DND-41 (cell line): Measurements from ENCODE around the gene NAA80.

Experiments
- EZH2 ChIP-seq: IDR thresholded peaks from 3 replicates; pipeline ENCODE4 v1.6.1; 2012; ENCODE audit warnings: borderline replicate concordance, low read depth, mild to moderate bottlenecking, moderate library complexity, low read length, inconsistent platforms; ENCODE audit not compliant: severe bottlenecking
- TF ChIP-seq, protein P1 (sequence below): IDR thresholded peaks from 2 replicates; pipeline ENCODE4 v1.5.1; 2012; ENCODE audit warnings: borderline replicate concordance, low read length, moderate library complexity, mild to moderate bottlenecking; ENCODE audit not compliant: poor library complexity, severe bottlenecking; ENCODE audit errors: extremely low read depth

DNA sequence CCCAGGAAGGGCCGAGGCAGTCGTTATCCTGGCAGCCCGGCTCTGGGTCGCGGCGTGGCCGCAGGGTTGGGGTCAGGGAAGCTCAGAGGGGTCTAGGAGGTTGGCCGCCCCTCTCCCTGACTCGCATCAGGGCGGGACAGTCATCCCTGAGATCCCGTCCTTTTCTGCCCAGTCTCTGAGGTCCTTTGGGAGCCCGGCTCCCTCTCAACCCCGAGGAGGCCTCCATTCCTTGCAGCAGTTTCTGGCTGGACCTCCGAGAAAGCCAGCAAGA, 22.8 kb upstream of the NAA80 start:
- TF ChIP-seq, protein P1, sequence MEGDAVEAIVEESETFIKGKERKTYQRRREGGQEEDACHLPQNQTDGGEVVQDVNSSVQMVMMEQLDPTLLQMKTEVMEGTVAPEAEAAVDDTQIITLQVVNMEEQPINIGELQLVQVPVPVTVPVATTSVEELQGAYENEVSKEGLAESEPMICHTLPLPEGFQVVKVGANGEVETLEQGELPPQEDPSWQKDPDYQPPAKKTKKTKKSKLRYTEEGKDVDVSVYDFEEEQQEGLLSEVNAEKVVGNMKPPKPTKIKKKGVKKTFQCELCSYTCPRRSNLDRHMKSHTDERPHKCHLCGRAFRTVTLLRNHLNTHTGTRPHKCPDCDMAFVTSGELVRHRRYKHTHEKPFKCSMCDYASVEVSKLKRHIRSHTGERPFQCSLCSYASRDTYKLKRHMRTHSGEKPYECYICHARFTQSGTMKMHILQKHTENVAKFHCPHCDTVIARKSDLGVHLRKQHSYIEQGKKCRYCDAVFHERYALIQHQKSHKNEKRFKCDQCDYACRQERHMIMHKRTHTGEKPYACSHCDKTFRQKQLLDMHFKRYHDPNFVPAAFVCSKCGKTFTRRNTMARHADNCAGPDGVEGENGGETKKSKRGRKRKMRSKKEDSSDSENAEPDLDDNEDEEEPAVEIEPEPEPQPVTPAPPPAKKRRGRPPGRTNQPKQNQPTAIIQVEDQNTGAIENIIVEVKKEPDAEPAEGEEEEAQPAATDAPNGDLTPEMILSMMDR, result no peak
- TF ChIP-seq EZH2, result no peak
